Measurements from ENCODE around the gene NNMT.

DNA sequence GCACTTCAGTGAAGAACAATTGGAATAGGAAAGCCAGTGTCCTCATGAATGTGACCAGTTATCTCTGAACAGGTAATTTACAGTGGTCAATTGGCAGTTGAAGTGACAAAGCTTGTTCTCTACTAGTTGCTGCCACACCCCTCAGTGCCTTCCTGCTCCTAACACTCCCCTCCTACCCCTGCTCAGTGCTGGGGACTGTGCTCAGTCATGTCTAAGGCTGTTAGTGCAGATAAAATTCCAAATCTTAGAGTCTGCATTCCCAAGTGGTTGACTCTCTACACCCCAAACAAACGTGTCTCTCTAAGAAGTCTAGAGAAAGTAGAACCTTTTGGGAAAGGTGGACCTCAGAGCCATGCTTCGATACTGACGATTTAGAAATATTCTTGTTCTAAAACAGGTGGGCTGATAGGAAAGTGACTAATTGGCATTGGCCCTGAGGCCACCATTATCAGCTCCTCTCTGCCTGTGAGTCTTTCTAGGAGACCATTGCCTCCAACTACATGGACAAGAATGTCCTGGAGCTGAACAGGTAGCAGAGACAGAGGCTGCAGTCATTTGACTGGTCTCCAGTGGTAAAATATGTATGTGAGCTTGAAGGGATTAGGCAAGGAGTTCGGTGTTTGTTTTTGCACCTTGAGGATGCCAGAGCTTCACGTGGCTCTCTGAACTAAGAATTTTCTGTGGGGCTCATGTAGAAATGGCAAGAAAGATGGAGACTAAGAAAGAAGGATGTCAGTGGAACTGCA lies 22.1 kb upstream of the NNMT start:
- no peak for TF ChIP-seq POLR2AphosphoS5 (IDR thresholded peaks at IDR 0.05)
- TF ChIP-seq, protein P1, sequence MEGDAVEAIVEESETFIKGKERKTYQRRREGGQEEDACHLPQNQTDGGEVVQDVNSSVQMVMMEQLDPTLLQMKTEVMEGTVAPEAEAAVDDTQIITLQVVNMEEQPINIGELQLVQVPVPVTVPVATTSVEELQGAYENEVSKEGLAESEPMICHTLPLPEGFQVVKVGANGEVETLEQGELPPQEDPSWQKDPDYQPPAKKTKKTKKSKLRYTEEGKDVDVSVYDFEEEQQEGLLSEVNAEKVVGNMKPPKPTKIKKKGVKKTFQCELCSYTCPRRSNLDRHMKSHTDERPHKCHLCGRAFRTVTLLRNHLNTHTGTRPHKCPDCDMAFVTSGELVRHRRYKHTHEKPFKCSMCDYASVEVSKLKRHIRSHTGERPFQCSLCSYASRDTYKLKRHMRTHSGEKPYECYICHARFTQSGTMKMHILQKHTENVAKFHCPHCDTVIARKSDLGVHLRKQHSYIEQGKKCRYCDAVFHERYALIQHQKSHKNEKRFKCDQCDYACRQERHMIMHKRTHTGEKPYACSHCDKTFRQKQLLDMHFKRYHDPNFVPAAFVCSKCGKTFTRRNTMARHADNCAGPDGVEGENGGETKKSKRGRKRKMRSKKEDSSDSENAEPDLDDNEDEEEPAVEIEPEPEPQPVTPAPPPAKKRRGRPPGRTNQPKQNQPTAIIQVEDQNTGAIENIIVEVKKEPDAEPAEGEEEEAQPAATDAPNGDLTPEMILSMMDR (IDR thresholded peaks at IDR 0.05): no peak
- TF ChIP-seq POLR2A (IDR thresholded peaks at IDR 0.05): no peak

Measured in prostate gland (tissue), 2 donors.